Activated CD4-positive, alpha-beta T cell treated with anti-CD3 and anti-CD28 coated beads, Interleukin-2, amount 50 U/mL, for 4 hours (primary cell): ENCODE measurements around the gene PHF19.

ENCODE experiments used
- DNase-seq, 2 experiments: peaks; one replicate each; pipeline ENCODE4 v3.0.0-alpha.2; 2020

The PHF19 gene

DNA sequence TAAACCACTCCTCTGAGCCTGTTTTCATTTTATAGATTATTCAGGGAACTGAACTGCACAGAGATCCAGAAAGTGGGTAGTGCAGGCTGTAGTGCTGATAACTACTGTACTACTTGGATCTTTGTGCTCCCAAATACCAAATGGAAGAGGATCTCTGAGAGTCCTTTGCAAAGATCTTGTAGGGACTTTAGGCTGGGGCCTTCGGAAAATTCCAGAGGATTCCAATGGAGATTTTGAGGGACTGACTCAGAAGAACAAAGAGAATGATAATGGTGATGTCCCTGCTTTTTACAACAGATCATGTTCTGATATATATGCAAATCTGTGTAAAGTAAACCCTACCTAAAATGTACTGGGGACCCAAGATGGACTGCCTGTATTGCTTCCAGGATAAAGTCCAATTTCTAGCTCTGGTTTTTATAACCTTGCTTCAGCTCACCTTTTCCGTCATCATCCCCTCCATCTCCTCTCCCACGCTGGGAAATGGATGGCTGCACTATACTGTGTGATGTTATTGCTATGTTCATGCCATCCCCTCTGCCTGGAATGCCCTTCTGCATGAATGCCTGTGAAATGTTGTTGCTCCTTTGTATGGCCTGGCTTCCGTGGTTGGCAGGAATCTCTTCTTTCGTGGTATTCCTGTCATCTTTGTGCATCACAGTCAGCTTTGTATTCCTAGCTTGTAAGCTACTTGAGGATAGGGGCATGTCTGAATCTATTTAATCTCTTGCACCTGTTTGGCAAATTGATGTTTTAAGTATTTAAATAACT is 24.6 kb downstream of the PHF19 start:
- no peak for DNase-seq

DNA sequence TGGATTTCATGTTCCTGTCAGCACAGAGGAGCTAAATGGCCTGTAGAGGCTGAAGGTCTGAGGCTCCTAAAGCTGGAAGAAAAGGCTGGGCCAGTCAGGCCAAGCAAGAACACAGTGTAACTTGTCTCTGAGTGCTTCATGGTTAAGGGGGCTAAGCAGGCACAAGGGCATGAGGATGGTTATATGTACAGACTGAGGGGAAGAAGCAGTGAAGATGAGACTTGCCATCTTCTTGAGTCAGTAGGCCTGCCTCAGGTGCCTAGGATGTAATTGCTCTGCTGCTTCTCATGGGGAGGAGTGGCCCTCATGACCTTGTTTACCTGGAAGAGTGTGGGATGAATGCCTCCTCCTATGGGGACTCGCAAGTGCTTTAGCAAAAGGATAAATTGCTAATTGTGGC is 25.5 kb downstream of the PHF19 start:
- no peak for DNase-seq

DNA sequence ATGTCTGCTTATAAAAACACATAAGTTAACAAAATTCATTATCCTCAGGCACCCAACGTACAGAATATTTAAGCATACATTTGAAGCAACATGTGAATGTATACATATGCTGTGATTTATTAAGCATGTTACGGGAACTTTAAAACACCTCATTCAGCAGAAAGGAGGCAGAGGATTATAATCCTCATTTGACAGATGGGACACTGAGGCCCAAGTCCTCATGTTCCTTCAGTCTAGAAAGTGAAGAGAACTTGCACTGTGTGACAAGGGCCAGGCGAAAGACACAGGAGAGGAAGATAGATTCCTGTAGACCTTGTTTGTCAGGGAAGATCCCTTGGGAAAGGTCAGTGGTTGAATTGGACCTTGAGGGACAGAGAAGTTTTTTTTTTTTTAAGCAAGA is 26.7 kb downstream of the PHF19 start:
- no peak for DNase-seq

DNA sequence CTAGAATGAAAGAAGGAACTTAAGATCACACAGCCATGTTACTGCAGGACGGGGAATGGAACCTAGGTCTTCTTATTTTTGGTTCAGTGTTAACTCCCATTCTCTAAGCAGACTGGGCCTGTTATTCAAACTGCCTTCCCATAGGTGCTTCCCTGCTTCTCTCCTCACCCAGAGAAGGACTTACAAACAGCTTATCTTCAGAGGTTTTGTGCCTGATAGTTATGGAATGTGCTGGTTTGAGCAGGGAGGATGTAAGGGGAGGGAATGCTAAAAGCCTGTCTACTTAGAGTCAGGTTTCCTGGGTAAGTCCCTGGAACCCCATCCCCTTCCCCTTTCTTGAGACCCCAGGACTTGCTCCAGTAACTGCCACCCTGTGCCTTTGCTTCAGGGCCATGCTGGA is 30.1 kb downstream of the PHF19 start:
- DNase-seq: no peak

DNA sequence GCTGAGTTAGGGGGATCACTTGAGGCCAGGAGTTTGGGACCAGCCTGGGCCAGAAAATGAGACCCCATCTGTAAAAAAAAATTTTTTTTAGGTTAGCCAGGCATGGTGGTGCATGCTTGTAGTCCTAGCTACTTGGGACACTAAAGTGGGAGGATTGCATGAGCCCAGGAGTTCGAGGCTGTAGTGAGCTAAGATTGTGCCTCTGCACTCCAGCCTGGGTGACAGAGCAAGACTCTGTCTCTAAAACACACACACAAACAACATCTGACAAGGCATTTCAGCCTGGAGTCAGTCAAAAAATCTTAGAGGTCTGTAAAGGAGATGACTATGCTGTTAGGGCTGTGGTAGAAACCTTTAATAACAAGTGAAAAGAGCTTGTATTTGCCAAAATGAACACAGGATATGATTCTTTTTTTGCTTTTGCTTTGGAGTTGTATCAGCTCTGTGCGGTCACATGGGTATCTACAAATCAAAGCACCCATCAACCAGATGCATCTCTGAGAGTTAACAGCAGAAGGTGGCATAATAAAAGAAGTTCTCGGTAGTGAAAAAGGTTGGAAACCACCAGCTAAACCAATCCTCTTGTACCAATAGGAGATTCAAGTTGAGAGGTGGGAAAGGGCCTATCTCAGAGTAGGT is 30.6 kb downstream of the PHF19 start:
- no peak for DNase-seq

DNA sequence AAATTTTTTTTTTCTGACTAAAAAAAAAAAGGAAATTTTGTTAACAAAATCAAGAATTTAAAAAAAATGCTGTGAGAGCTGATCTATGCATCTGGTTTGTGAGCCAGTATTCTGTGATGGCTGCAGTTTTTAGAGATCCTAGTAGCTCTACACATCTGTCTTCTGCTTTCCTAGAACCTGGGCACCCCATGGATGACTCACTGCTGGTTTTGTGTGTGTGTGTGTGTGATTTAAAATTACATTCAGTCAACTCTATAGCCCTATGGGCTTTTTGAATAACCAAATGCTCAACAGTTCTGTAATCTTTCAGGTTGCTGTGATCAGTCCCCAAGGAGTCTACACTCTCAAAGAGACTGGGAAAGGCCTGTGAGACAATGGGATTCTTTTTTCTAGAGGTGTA is 31.7 kb downstream of the PHF19 start:
- peak; percentile 28 to 47 for DNase-seq

DNA sequence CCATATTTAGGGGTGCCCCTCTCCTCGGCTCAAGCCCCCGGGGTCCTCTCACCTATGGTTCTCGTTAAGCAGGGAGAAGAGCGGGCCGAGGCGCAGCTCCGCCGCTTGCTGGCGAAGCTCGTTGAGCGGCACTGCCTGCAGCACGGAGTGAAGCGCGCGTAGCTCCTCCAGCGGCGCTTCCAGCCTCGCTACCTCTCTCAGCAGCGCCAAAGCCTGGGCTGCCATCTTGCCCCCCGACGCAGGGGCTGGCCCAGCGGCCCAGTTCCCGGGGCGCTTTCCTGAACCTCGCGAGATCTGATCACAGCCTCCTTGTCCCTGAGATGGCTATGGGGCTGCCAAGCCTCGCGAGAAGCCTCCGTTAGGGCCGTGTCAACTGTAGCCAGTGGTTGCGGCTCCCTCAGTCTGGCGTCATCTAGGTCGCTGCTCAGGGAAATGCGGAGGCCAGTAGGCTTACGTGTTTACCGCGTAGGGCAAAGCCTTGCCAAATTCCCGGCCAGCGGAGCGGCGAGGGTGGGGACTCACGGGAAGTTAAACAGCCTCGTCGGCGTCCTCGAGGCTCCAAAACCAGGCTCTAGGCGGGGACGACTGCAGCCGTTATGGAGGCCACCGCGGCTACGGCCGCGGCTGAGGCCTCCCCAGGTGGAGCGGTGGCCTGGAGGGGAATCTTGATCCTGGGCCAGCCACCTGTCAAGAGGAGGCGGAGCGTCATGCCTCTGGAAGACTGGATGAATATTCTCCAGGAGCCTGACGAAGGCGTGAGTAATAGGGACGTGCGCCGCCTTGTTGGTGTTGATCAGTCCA is 34.1 kb downstream of the PHF19 start, which contains the start of gene PSMD5:
TSS of gene PSMD5 (minus strand) at position 238 of the 801 bp plus-strand sequence. CDS start at position 225, 13 bp downstream.
- DNase-seq: peak; percentile 92 to 94

DNA sequence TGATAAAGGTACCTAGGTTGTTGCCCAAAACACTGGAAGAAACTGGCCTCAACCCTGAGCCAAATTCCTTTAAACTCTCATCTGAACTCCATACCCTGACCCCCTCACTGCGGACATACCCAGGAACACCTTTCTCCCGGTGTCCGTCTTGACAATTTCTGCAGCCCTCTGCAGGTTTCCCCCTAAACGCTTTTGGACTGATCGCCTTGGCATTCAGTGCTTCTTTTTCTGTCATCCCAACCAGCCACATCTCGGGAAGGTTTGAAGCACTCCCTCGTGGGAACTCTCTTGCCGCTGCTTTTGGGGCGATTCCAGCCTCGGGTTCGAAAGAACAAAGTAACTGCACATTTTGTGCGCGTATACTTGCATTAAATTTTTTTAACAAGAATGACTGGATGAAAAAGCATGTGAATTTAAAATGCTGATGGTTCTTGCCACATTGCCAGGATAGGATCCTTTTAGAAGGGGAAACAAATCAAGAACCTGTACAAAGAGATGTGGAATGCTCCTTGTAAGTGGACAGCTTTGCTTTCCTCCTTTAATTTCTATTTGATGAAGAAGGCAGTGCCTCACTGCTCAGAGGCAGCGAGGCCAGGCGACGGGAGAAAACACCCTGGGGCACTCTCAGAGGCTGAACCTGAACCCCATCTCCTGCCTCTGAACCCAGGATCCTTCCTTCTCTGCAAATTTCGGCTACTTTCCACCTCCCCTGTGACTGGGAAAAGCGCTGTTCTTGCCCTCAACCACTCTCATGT is 34.9 kb downstream of the PHF19 start:
- no peak for DNase-seq

DNA sequence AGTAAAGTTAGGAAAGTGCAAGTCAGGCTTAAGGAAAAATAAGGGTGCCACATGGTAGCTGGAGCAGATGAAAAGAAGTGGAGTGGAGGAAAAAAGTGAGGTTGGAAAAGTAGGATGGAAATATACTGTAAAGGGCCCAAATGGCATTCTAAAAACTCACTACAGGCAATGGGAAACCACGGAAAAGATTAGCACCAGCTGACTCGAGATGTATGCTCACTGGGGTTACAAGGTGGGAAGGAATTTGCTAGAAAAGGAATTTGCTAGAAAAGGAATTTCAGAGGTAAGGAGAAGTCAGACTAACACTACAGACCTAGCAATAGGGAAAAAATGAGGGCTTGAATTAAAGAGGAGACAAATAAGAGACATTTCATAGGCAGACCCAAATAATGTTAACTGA is 37.8 kb downstream of the PHF19 start:
- DNase-seq: no peak

DNA sequence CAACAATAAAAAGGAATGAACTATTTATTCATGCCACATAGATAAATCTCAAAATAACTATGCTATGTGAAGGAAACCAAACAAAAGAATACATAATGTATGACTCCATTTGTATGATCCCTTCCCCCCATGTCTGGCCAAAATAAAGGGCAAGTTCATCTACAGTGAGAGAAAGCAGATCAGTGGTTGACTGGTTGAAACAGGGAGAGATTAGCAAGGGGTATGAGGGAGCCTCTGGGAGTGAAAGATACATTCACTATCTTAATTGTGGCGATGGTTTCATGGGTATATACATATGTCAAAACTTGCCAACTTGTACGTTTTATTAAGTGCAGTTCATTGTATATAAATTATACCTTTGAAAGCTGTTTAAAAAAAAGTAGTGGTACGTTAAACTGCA is 39.1 kb downstream of the PHF19 start:
- no peak for DNase-seq

DNA sequence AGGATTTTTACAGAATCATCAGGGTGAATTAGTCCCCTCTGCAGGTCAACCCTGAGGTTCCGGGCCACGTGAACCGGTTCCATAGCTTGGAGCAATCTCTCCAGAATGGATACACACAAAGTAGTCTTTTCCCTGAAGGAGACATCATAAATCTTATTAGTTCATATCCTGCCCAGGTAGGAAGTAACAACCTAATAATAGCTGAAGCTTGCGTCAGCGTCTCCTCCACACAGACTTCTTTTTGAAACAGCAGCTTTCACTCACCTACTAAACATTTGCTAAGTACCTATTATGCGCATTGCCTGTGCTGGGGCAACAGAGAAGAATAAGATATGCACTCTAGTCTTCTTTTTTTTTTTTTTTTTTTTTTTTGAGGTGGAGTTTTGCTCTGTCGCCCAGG is 43.7 kb downstream of the PHF19 start:
- DNase-seq: no peak

DNA sequence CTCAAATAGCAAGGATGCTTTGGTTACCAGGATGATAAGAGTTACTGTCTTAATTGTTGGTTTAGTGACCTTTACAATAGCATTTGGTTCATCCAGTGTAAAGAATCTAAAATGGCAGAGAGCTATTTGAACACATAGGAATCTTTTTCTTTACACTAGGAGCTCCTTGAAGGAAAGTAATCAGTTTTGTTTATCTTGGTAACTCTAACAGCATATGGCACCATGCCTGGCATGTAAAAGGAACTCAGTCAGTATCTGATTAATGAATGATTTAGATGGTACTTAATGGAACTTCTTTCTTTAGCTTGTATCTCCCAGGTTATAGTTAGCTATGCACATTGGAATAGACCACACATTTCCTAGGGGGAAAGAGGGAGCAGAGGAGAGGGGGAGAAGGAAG is 44.2 kb downstream of the PHF19 start:
- no peak for DNase-seq

DNA sequence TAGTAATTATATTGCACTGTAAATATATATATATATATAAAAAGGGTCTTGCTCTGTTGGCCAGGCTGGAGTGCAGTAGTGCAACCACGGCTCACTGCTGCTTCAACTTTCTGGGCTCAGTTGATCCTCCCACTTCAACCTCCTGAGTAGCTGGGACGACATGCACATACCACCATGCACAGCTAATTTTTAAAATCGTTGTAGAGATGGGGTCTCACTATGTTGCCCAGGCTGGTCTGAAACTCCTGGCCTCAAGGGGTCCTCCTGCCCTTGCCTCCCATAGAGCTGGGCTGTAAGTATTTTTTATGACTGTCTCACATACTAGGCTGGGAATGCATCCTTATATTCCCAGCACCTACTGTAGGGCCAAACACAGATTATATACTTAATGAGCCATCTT is 46.1 kb downstream of the PHF19 start:
- DNase-seq: no peak

DNA sequence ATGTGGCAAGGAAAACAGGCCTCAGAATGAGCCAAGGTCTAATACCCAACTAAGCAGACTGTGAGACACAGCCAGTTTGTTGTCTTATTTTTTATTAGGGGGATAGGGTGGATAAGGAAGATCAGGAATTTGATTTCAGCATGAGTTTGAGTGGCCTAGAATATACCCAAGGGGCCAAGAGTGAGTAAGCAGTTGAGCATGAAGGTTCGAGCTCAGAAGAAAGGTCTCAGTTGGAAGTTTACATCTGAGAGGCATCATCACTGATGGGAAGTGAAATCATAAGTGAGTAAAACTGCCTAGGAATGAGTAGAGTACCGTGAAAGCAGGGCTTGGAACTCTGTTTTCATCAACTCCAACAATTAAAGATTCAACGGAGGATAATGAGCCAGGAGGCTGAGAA is 46.8 kb downstream of the PHF19 start:
- DNase-seq: no peak

DNA sequence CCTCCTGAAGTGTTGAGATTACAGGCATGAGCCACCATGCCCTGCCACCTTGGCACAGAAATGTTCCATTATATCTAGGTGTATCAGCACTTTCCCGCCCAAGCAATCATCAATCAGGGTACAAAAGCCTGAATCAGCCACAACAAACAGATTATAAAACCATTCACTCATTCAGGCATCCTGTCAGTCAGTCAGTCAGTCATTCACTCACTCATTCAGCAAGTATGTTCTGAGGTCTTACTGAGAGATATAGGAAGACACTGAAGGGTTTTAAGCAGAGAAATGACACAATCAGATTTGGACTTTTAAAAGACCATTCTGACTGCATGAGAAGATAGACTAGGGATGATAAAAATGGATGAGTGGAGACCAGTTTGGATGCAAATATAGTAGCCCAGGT is 47.3 kb downstream of the PHF19 start:
- DNase-seq: no peak

DNA sequence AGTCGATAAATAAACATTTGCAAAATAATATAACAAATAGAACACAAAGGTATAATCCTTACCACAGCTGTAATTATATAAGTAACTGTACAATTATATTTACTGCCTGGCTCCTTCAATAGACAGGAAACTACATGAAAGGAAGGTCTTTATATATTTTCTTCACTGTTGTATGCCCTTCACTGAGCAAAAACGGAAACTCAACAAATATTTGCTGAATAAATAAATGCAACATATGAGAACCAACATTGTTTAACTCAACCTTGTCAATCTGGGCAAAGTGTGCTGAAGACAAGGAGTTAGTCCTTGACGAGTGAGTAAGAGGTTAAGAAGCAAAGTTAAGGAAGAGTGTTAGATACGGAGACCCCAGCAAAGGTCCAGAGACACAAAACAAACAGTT is 56.9 kb downstream of the PHF19 start:
- DNase-seq: no peak

DNA sequence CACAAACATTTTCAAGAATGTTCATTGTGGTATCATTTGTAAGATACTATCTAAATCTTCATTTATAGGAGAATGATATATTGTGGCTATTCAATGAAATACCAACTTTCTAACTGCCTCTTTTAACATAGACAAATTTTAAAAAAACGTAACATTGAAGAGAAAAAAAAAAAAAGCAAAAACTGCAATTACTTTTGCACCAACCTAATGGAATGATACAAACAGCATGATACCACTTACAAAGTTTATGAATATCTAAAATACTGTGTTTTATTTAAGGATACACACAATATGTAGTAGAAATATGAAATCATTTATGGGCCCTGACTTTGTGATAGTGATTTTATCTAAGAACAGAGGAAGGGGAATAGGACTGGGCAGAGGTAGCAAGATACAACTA is 58.4 kb downstream of the PHF19 start:
- DNase-seq: no peak

DNA sequence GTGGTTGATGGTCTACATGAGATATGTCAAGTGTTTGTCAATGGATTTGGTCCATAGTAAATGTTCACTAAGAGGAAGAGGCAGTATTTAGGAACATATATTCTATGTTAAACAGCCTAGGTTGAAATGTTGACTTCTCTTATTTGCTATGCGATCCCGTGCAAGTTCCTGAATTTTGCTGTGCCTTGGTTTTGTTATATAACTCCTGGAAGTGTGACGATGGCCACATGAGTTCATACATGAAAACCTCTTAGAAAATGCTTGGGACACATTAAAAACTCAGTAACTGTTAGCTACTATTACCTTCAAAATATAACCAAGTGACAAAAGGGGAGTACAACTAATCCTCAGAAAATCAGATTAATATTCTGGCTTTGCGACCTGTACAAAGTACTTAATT is 61.9 kb downstream of the PHF19 start:
- DNase-seq: no peak

DNA sequence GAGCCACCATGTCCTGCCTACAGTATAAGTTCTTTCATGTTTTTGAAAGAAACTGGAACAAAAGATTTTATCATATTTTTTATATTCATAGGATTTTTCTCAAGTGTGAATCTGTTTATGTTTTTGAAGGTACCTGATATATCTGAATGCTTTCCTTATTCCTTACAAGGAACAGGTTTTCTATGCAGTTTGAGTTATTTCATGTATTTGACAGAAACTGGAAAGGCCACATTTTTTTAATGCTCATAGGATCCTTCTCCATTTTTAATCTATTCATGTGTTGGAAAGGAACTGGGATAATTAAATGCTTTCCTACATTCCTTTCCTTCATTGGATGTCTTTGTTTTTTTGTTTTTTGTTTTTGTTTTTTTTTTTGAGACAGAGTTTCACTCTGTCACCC is 68.1 kb downstream of the PHF19 start:
- no peak for DNase-seq

DNA sequence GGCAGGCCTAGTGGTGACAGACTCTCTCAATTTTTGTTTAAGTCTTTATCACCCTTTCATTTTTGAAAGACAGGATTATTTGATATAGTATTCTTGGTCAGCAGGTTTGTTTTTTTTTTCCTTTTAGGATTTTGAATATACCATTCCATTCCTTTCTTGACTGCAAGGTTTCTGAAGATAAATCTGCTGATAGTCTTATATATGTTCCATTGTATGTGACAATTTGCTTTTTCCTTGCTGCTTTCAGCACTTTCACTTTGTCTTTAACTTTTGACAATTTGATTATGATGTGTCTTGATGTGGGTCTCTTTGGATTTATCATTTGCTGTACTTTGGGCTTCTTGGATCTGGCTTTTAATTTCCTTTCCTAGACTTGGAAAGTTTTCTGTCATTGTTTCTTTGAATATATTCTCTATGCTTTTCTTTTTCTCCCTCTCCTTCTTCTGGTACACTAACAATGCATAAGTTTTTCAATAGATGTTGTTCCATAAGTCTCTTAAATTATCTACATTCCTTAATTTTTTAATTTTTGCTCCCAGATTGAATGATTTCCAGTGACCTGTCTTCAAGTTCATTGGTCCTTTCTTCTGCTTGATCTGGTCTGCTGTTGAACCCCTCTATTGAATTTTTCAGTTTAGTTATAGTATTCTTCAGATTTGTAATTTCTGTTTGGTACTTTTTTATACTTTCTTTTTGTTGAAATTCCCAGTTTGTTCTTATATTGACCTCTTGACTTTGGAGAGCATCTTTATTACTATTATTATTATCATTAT is 69.2 kb downstream of the PHF19 start:
- DNase-seq: no peak
